ENCODE results near the gene GORASP1.

GORASP1 gene

DNA sequence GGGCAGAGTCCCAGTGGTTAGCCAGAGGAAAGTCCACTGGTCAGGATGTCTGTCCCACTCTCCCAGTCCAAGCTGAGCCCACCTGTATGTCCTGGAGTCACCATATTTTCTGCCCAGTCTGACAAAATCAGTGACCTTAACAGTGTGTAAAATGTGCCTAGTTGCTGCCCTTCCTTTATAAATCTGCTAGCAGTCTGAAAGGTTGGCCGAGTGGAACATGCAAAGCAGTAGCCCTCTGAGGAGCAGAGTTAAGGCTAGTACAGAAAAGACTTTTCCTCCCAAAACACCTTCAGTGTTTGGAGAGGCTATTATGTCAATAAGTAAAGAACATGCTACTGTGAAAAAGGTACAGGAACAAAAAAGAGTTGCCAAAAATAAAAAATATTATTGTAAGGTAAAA is 15.4 kb upstream of the GORASP1 start:
- Histone ChIP-seq H3K27me3 (ENCODE audit: control insufficient read depth, insufficient read depth, low read length) (no peaks in the 10 kb centered on the region), H3K27ac (ENCODE audit: low read length) (no peak overlapping the region), H3K4me1 (ENCODE audit: control insufficient read depth, insufficient read depth, low read length) (peaks cover 1% of the 10 kb centered on the region; the same call in 1 of the 2 replicates), H3K4me3 (ENCODE audit: low read length) (no peak overlapping the region), H3K9me3 (ENCODE audit: control insufficient read depth, insufficient read depth, low read length) (no peaks in the 10 kb centered on the region), H3K36me3 (ENCODE audit: control insufficient read depth, insufficient read depth, low read length) (no peaks in the 10 kb centered on the region)
- no peak for DNase-seq (ENCODE audit: low read depth, low spot score)
- no CpG with 5 or more reads among the region's 1 CpG for WGBS (ENCODE audit: insufficient coverage, insufficient read length)

DNA sequence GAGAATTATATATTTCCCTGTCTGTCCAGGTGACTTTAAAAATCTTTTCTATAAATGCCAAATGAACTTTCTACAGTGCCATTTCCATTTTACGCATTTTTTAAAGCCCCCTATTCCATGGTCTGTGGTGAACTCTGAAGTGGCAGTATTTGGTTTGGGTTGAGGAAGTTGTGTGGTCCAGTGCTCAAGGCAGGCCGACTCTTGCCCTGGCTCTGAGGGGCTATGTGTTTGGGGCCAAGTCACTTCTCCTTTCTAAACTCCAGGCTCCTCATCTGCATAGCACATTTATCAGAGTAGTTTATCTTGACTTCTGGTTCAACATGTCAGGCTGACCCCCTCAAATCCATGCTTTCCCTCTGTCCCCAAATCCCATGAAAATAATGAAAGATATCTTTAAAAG is 14.2 kb upstream of the GORASP1 start:
- DNase-seq (ENCODE audit: low read depth, low spot score) = no peak
- WGBS (ENCODE audit: insufficient coverage, insufficient read length) = no CpG with 5 or more reads among the region's 2 CpGs

DNA sequence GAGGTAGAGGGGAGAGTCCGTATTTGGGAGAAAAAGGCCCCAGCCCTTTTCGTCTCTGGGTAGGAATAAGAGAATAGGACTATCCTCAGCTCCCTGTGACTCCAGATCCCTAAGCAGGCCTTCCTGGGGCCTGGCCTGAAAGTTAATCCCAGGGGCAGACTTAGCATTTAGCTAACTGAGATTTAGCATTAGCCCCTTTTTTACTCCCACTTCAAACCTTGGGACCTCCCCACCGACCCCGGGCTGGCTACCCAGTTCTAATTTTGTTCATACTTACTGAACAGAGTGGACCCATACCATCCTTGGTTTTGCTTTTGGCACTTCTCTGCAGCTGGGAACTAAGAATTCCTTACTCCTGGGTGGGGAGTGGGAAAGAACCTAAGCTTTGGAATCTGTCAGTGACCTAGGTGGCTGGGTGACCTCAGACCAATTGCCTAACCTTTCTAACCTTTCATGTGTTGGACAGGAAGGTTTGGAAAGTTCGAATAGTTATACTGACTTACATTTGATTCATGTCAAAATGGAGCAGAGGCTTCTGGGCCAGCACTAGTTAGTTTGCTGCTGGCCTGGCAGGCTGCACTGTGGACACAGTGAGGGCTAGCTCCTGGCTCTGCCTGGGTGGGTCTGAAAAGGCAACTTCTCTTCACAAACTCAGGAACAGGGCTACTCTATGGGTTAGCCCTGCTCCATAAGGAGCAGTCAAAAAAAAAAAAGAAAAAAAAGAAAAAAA is 11.7 kb upstream of the GORASP1 start:
- Histone ChIP-seq H3K27me3 (ENCODE audit: control insufficient read depth, insufficient read depth, low read length) (no peaks in the 10 kb centered on the region), H3K27ac (ENCODE audit: low read length) (no peak overlapping the region), H3K36me3 (ENCODE audit: control insufficient read depth, insufficient read depth, low read length) (no peaks in the 10 kb centered on the region), H3K9me3 (ENCODE audit: control insufficient read depth, insufficient read depth, low read length) (no peaks in the 10 kb centered on the region), H3K4me1 (ENCODE audit: control insufficient read depth, insufficient read depth, low read length) (no peaks in the 10 kb centered on the region), H3K4me3 (ENCODE audit: low read length) (no peak overlapping the region)
- WGBS (ENCODE audit: insufficient coverage, insufficient read length) = no CpG with 5 or more reads among the region's 5 CpGs
- no peak for DNase-seq (ENCODE audit: low read depth, low spot score)

More for the DNA sequence above, 14.2 kb upstream of the GORASP1 start:
- H3K4me1 ChIP-seq (ENCODE audit: control insufficient read depth, insufficient read depth, low read length) = peaks cover 1% of the 10 kb centered on the region; the same call in 1 of the 2 replicates
- H3K4me3 ChIP-seq (ENCODE audit: low read length) = no peak overlapping the region
- no peaks in the 10 kb centered on the region for H3K9me3 ChIP-seq (ENCODE audit: control insufficient read depth, insufficient read depth, low read length)
- no peaks in the 10 kb centered on the region for H3K27me3 ChIP-seq (ENCODE audit: control insufficient read depth, insufficient read depth, low read length)
- no peak overlapping the region for H3K27ac ChIP-seq (ENCODE audit: low read length)
- no peaks in the 10 kb centered on the region for H3K36me3 ChIP-seq (ENCODE audit: control insufficient read depth, insufficient read depth, low read length)

DNA sequence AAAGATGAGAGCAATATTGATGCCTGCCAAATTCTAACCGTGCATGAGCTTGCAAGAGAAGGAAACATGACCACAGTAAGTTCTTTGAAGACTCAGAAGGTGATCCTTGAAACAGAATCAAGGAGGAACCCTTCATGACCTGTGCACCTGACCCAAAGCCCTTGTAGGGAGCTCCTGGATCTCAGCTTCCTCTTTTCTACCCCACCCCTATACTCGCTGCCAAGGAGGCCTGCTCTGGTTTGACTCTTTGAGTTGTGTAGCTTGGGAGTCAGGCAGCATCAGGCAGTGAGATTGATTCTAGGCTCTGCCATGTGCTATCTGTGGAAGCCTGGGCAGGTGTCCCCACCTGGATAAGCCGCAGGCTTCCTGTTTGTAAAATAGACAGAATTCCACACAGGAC is 10.7 kb upstream of the GORASP1 start:
- Histone ChIP-seq H3K36me3 (ENCODE audit: control insufficient read depth, insufficient read depth, low read length) (no peaks in the 10 kb centered on the region), H3K27ac (ENCODE audit: low read length) (no peak overlapping the region), H3K9me3 (ENCODE audit: control insufficient read depth, insufficient read depth, low read length) (no peaks in the 10 kb centered on the region), H3K4me1 (ENCODE audit: control insufficient read depth, insufficient read depth, low read length) (no peaks in the 10 kb centered on the region), H3K27me3 (ENCODE audit: control insufficient read depth, insufficient read depth, low read length) (no peaks in the 10 kb centered on the region), H3K4me3 (ENCODE audit: low read length) (no peak overlapping the region)
- DNase-seq (ENCODE audit: low read depth, low spot score) = no peak
- no CpG with 5 or more reads among the region's 3 CpGs for WGBS (ENCODE audit: insufficient coverage, insufficient read length)

DNA sequence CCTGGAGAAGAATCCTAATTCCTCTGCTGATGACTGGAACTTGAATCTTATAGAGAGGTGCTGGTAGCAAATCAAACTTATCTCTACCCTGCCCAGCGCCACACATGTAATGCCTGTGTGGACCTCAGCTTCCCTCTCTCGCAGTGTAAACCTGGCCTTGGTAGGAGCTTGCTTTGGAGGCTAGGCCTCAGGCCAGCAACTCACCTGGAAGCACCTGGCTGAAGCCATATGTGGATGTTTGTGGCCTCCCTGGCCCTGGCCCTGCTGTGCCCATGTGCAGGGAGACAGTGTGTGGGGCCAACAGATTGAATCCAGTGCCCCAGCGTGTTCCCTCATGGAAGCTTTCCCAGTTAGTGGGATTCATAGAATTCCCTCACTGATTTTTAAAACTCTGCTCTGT is 8.4 kb upstream of the GORASP1 start:
- Histone ChIP-seq H3K4me3 (ENCODE audit: low read length) (no peak overlapping the region), H3K4me1 (ENCODE audit: control insufficient read depth, insufficient read depth, low read length) (no peaks in the 10 kb centered on the region), H3K9me3 (ENCODE audit: control insufficient read depth, insufficient read depth, low read length) (no peaks in the 10 kb centered on the region), H3K27me3 (ENCODE audit: control insufficient read depth, insufficient read depth, low read length) (no peaks in the 10 kb centered on the region), H3K27ac (ENCODE audit: low read length) (no peak overlapping the region), H3K36me3 (ENCODE audit: control insufficient read depth, insufficient read depth, low read length) (no peaks in the 10 kb centered on the region)
- no peak for DNase-seq (ENCODE audit: low read depth, low spot score)
- WGBS (ENCODE audit: insufficient coverage, insufficient read length) = no CpG with 5 or more reads among the region's 3 CpGs

DNA sequence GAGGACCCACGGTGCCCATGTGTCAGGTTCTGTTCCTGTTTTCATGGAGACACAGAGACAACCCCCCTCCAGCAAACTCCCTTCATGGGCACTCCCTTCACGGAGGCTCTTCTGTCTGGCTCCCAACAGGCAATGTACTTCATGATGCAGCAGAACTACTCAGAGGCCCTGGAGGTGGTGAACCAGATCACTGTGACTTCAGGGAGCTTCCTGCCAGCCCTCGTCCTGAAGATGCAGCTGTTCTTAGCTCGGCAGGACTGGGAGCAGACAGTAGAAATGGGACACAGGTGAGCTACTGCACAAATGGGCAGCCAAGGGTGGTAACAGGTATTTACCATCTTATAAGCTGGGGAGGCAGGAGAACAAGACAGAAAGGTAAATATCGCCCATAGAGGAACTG is 7.0 kb upstream of the GORASP1 start:
- H3K4me3 ChIP-seq (ENCODE audit: low read length) = no peak overlapping the region
- no peak for DNase-seq (ENCODE audit: low read depth, low spot score)
- H3K27me3 ChIP-seq (ENCODE audit: control insufficient read depth, insufficient read depth, low read length) = no peaks in the 10 kb centered on the region
- no peaks in the 10 kb centered on the region for H3K36me3 ChIP-seq (ENCODE audit: control insufficient read depth, insufficient read depth, low read length)
- H3K9me3 ChIP-seq (ENCODE audit: control insufficient read depth, insufficient read depth, low read length) = no peaks in the 10 kb centered on the region
- no peak overlapping the region for H3K27ac ChIP-seq (ENCODE audit: low read length)
- no peaks in the 10 kb centered on the region for H3K4me1 ChIP-seq (ENCODE audit: control insufficient read depth, insufficient read depth, low read length)
- WGBS (ENCODE audit: insufficient coverage, insufficient read length) = no CpG with 5 or more reads among the region's 5 CpGs

- WGBS (ENCODE audit: insufficient coverage, insufficient read length) = no CpG with 5 or more reads among the region's 3 CpGs
- Histone ChIP-seq H3K27me3 (ENCODE audit: control insufficient read depth, insufficient read depth, low read length) (no peaks in the 10 kb centered on the region), H3K36me3 (ENCODE audit: control insufficient read depth, insufficient read depth, low read length) (no peaks in the 10 kb centered on the region), H3K27ac (ENCODE audit: low read length) (no peak overlapping the region), H3K4me1 (ENCODE audit: control insufficient read depth, insufficient read depth, low read length) (no peaks in the 10 kb centered on the region; the same call in 1 of the 2 replicates), H3K9me3 (ENCODE audit: control insufficient read depth, insufficient read depth, low read length) (no peaks in the 10 kb centered on the region), H3K4me3 (ENCODE audit: low read length) (no peak overlapping the region)
- no peak for DNase-seq (ENCODE audit: low read depth, low spot score)
These were observed 5.9 kb upstream of the GORASP1 start for GRCh38 chr3:39113291-39113690.

DNA sequence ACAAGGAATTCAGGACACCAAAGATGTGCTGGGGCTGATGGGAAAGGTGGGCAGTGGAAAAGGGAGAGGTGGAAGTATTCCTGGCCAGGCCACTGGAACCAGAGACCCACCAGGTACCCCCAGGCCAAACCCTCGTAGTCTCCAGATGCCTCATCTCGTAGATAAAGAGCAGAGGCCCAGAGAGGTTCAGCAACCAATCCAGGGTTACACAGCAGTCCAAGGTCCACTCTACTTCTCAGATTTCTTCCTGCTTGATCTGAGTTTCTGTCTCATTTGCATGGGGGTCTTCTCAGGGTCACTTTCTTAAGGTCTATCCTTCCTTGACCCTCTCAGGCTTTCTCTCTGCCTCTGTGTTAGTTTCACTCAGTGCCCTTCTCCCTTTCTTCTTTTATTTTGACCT is 5.1 kb upstream of the GORASP1 start:
- no CpG with 5 or more reads among the region's 2 CpGs for WGBS (ENCODE audit: insufficient coverage, insufficient read length)
- Histone ChIP-seq H3K4me1 (ENCODE audit: control insufficient read depth, insufficient read depth, low read length) (no peaks in the 10 kb centered on the region; the same call in 1 of the 2 replicates), H3K36me3 (ENCODE audit: control insufficient read depth, insufficient read depth, low read length) (no peaks in the 10 kb centered on the region), H3K27me3 (ENCODE audit: control insufficient read depth, insufficient read depth, low read length) (no peaks in the 10 kb centered on the region), H3K9me3 (ENCODE audit: control insufficient read depth, insufficient read depth, low read length) (no peaks in the 10 kb centered on the region), H3K4me3 (ENCODE audit: low read length) (no peak overlapping the region), H3K27ac (ENCODE audit: low read length) (no peak overlapping the region)
- DNase-seq (ENCODE audit: low read depth, low spot score) = no peak

DNA sequence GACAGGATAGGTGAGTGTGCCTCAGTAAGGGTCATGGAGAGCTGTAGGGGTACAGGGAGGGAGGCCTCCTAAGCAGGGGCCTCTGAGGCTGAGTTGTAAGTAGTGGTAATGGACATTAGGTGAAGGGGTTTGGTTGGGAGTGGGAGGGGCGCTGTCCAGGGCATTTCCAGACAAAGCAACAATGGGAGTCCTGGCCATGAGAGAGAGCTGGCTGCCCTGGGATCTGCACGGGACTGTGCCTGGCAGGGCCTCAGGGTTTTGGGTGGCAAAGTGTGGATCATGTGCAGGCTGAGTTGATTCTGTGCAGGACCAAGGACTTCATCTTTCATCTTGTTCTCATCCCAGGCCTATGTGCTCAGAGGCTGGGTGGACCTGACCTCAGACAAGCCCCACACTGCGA is 4.7 kb upstream of the GORASP1 start:
- DNase-seq (ENCODE audit: low read depth, low spot score) = no peak
- Histone ChIP-seq H3K4me3 (ENCODE audit: low read length) (no peak overlapping the region), H3K27ac (ENCODE audit: low read length) (no peak overlapping the region), H3K27me3 (ENCODE audit: control insufficient read depth, insufficient read depth, low read length) (no peaks in the 10 kb centered on the region), H3K36me3 (ENCODE audit: control insufficient read depth, insufficient read depth, low read length) (no peaks in the 10 kb centered on the region), H3K9me3 (ENCODE audit: control insufficient read depth, insufficient read depth, low read length) (no peaks in the 10 kb centered on the region), H3K4me1 (ENCODE audit: control insufficient read depth, insufficient read depth, low read length) (no peaks in the 10 kb centered on the region; the same call in 1 of the 2 replicates)
- no CpG with 5 or more reads among the region's 3 CpGs for WGBS (ENCODE audit: insufficient coverage, insufficient read length)

GRCh38 chr3:39110041-39110639 is 2.7 kb upstream of the GORASP1 start:
- no peaks in the 10 kb centered on the region; the same call in 1 of the 2 replicates for H3K4me1 ChIP-seq (ENCODE audit: control insufficient read depth, insufficient read depth, low read length)
- no peak for DNase-seq (ENCODE audit: low read depth, low spot score)
- no peaks in the 10 kb centered on the region for H3K27me3 ChIP-seq (ENCODE audit: control insufficient read depth, insufficient read depth, low read length)
- no peak overlapping the region for H3K27ac ChIP-seq (ENCODE audit: low read length)
- H3K36me3 ChIP-seq (ENCODE audit: control insufficient read depth, insufficient read depth, low read length) = no peaks in the 10 kb centered on the region
- H3K9me3 ChIP-seq (ENCODE audit: control insufficient read depth, insufficient read depth, low read length) = no peaks in the 10 kb centered on the region
- no CpG with 5 or more reads among the region's 2 CpGs for WGBS (ENCODE audit: insufficient coverage, insufficient read length)
- no peak overlapping the region for H3K4me3 ChIP-seq (ENCODE audit: low read length)

DNA sequence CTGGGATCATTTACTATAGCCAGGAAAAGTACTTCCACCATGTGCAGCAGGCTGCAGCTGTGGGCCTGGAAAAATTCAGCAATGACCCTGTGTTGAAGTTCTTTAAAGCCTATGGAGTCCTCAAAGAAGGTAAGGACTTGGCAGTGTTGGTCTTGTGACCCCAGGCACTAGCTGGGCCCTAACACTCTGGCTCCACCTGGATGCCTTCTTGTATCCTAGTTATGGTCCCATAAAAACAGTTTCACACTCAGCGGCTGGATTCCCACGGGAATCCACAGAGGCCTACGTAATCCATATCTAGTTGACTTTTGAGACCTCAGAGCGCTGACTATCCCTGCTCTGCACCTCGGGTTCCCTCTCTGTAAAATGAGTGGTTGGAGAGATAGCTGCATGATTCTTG is 1.7 kb upstream of the GORASP1 start:
- no peaks in the 10 kb centered on the region for H3K36me3 ChIP-seq (ENCODE audit: control insufficient read depth, insufficient read depth, low read length)
- no peaks in the 10 kb centered on the region for H3K27me3 ChIP-seq (ENCODE audit: control insufficient read depth, insufficient read depth, low read length)
- no peak overlapping the region for H3K4me3 ChIP-seq (ENCODE audit: low read length)
- H3K4me1 ChIP-seq (ENCODE audit: control insufficient read depth, insufficient read depth, low read length) = no peaks in the 10 kb centered on the region; the same call in 1 of the 2 replicates
- no peak for DNase-seq (ENCODE audit: low read depth, low spot score)
- no peak overlapping the region for H3K27ac ChIP-seq (ENCODE audit: low read length)
- H3K9me3 ChIP-seq (ENCODE audit: control insufficient read depth, insufficient read depth, low read length) = no peaks in the 10 kb centered on the region
- no CpG with 5 or more reads among the region's 5 CpGs for WGBS (ENCODE audit: insufficient coverage, insufficient read length)

All from iPS DF 6.9 (cell line).